KMS-11 (cell line): ENCODE results near the gene PDIK1L.

Experiments used
- H2AFZ ChIP-seq: fragments of 200-600 bp; sonication (generic); 2 replicates; pipeline ENCODE4 v1.6.1; 2016; ENCODE audit warnings: antibody characterized with exemption, mixed run types, low read depth
- H3K27ac ChIP-seq: fragments of 200-600 bp; sonication (generic); 2 replicates; pipeline ENCODE4 v1.6.1; 2016; ENCODE audit warnings: mild to moderate bottlenecking, mixed run types
- H3K27me3 ChIP-seq: fragments of 200-600 bp; sonication (generic); 2 replicates; pipeline ENCODE4 v1.6.1; 2017; ENCODE audit warnings: mild to moderate bottlenecking, low read depth, mixed run types, moderate library complexity; ENCODE audit not compliant: insufficient read depth
- H3K36me3 ChIP-seq: fragments of 200-600 bp; sonication (generic); 2 replicates; pipeline ENCODE4 v1.6.1; 2017; ENCODE audit warnings: mild to moderate bottlenecking, mixed run types; ENCODE audit not compliant: insufficient read depth
- H3K4me1 ChIP-seq: fragments of 200-600 bp; sonication (generic); 2 replicates; pipeline ENCODE4 v1.6.1; 2016; ENCODE audit warnings: mild to moderate bottlenecking, low read depth, mixed run types; ENCODE audit not compliant: poor library complexity, severe bottlenecking
- H3K4me2 ChIP-seq: fragments of 200-600 bp; sonication (generic); 2 replicates; pipeline ENCODE4 v1.7.0; 2016; ENCODE audit warnings: mild to moderate bottlenecking, mixed run types
- H3K4me3 ChIP-seq: fragments of 200-600 bp; sonication (generic); IDR thresholded peaks from 2 replicates; pipeline ENCODE4 v1.6.1; 2017; ENCODE audit warnings: low read depth, low read length, mixed read lengths; ENCODE audit not compliant: insufficient read depth
- H3K79me2 ChIP-seq: fragments of 200-600 bp; sonication (generic); 2 replicates; pipeline ENCODE4 v1.6.1; 2016; ENCODE audit warnings: low read depth, mixed run types; ENCODE audit not compliant: insufficient read depth
- H3K9ac ChIP-seq: fragments of 200-600 bp; sonication (generic); 2 replicates; pipeline ENCODE4 v1.6.1; 2016; ENCODE audit warnings: mild to moderate bottlenecking, mixed run types
- H4K20me1 ChIP-seq: fragments of 200-600 bp; sonication (generic); 2 replicates; pipeline ENCODE4 v1.6.1; 2016; ENCODE audit warnings: mild to moderate bottlenecking, mixed run types; ENCODE audit not compliant: insufficient read depth
- CTCF ChIP-seq: fragments of 200-600 bp; sonication (generic); conservative IDR thresholded peaks from 2 replicates; pipeline ENCODE4 v1.6.1; 2017; ENCODE audit warnings: low read depth, mild to moderate bottlenecking, antibody characterized with exemption, low read length, moderate library complexity, mixed read lengths

Gene PDIK1L

GRCh38 chr1:26153966-26154532 lies 42.4 kb downstream of the PDIK1L start:
- no peaks in the 10 kb centered on the region for H4K20me1 ChIP-seq
- H3K4me2 ChIP-seq: no peak overlapping the region
- no peak overlapping the region for H3K4me3 ChIP-seq
- no peaks in the 10 kb centered on the region for H3K36me3 ChIP-seq
- no peaks in the 10 kb centered on the region for H3K79me2 ChIP-seq
- no peak for TF ChIP-seq CTCF
- H3K9ac ChIP-seq: no peak overlapping the region
- H3K27me3 ChIP-seq: peaks cover 7% of the 10 kb centered on the region; the same call in 1 of the 2 replicates
- no peak overlapping the region for H3K27ac ChIP-seq
- H3K4me1 ChIP-seq: no peaks in the 10 kb centered on the region
- H2AFZ ChIP-seq: no peak overlapping the region

- no peak overlapping the region for H3K4me3 ChIP-seq
- no peaks in the 10 kb centered on the region for H3K36me3 ChIP-seq
- no peak overlapping the region for H3K4me2 ChIP-seq
- no peaks in the 10 kb centered on the region for H4K20me1 ChIP-seq
- peaks cover 7% of the 10 kb centered on the region; the same call in 1 of the 2 replicates for H3K27me3 ChIP-seq
- TF ChIP-seq CTCF: no peak
- no peak overlapping the region for H3K27ac ChIP-seq
- no peak overlapping the region for H3K9ac ChIP-seq
- H3K79me2 ChIP-seq: no peaks in the 10 kb centered on the region
- H3K4me1 ChIP-seq: no peaks in the 10 kb centered on the region
- no peak overlapping the region for H2AFZ ChIP-seq
Measured at GRCh38 chr1:26154750-26155149, 43.1 kb downstream of the PDIK1L start.

- H4K20me1 ChIP-seq: no peaks in the 10 kb centered on the region
Measured at GRCh38 chr1:26155370-26156284, 44.0 kb downstream of the PDIK1L start.

More at GRCh38 chr1:26155370-26156284, 44.0 kb downstream of the PDIK1L start:
- H2AFZ ChIP-seq: no peak overlapping the region
- no peaks in the 10 kb centered on the region for H3K4me1 ChIP-seq
- peaks cover 7% of the 10 kb centered on the region; the same call in 1 of the 2 replicates for H3K27me3 ChIP-seq
- no peak overlapping the region for H3K27ac ChIP-seq
- no peak for TF ChIP-seq CTCF
- H3K79me2 ChIP-seq: no peaks in the 10 kb centered on the region
- H3K4me3 ChIP-seq: no peak overlapping the region
- no peaks in the 10 kb centered on the region for H3K36me3 ChIP-seq
- H3K4me2 ChIP-seq: no peak overlapping the region
- H3K9ac ChIP-seq: no peak overlapping the region
